Measurements from ENCODE around the gene VAC14.

- TF ChIP-seq POLR2A (IDR thresholded peaks at IDR 0.05) (no peak), CTCF (IDR thresholded peaks at IDR 0.05) (no peak)
These were observed 32.8 kb downstream of the VAC14 start for GRCh38 chr16:70768203-70768580.

Measured in esophagus squamous epithelium (tissue), 4 donors.